Measurements from ENCODE around the gene PGC. TPM values are rescaled to one million over a fixed set of nuclear protein-coding genes. Genes with fewer than 3 reads are reported as not detected.

PGC gene
- total and polyA plus RNA-seq, 9 donors: 0.53 to 0.94 (median 0.81) TPM; not detected in 6

DNA sequence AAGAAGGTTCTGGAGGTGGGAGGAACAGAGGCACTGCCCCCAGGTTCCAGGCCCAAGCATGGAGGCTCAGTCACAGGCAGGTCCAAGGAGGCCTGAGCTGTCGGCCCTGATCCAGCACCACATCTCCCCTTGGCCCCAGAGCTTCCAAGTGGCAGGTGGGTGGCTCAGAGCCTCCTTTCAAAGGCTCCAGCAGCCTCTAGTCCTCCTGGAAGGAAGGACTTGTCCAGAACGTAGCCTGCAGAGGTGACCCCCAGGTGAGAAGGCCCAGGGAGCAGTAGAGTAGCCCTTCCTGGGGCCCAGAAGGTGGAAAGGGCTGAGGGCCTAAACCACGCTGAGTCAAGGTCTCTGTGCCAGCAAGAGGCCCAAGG is 19.5 kb downstream of the PGC start:
- H3K4me1 ChIP-seq (ENCODE audit: insufficient read depth): no peaks in the 10 kb centered on the region
- intact Hi-C loops (cut with DNase I): no loop called here
- H3K27me3 ChIP-seq: no peaks in the 10 kb centered on the region
- DNase-seq: no peak
- TF ChIP-seq CTCF (IDR thresholded peaks at IDR 0.05): no peak
- TF ChIP-seq POLR2A (IDR thresholded peaks at IDR 0.05): no peak
- TF ChIP-seq EP300 (IDR thresholded peaks at IDR 0.05): no peak
- H3K4me3 ChIP-seq: no peak overlapping the region
- H3K27ac ChIP-seq: no peak overlapping the region
- H3K36me3 ChIP-seq: no peaks in the 10 kb centered on the region
- no peaks in the 10 kb centered on the region for H3K9me3 ChIP-seq
- WGBS, 3 donors: 84 to 93% (median 88%) methylated on average over 3 of the region's 3 CpGs

DNA sequence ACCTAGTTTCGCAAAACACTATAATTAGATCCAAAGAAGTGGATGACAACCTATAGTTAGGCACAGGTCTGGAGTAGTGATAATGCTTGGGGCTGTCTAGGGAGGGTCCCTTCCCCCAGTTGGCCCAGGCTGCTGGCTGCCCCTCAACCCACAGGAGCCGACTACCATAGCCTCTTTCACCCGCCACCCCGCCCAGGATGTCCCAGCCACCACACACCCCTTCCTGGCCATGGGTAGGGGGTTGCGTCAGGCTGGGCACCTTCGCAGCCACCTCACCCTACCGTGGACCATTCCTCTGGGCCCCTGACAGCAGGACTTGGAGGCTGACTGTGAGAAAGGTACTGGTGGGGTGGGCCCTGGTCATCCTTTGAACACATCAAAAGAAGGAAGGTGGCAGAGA is 20.3 kb downstream of the PGC start:
- no peak overlapping the region for H3K27ac ChIP-seq
- WGBS, 3 donors: 82 to 91% (median 86%) methylated on average over 7 of the region's 7 CpGs
- no peak for TF ChIP-seq CTCF (IDR thresholded peaks at IDR 0.05)
- TF ChIP-seq EP300 (IDR thresholded peaks at IDR 0.05): no peak
- no peak for TF ChIP-seq POLR2A (IDR thresholded peaks at IDR 0.05)
- H3K9me3 ChIP-seq: no peaks in the 10 kb centered on the region
- intact Hi-C loops (cut with DNase I): no loop called here
- no peak for DNase-seq
- H3K36me3 ChIP-seq: no peaks in the 10 kb centered on the region
- H3K4me1 ChIP-seq (ENCODE audit: insufficient read depth): no peaks in the 10 kb centered on the region
- H3K27me3 ChIP-seq: no peaks in the 10 kb centered on the region
- H3K4me3 ChIP-seq: no peak overlapping the region

DNA sequence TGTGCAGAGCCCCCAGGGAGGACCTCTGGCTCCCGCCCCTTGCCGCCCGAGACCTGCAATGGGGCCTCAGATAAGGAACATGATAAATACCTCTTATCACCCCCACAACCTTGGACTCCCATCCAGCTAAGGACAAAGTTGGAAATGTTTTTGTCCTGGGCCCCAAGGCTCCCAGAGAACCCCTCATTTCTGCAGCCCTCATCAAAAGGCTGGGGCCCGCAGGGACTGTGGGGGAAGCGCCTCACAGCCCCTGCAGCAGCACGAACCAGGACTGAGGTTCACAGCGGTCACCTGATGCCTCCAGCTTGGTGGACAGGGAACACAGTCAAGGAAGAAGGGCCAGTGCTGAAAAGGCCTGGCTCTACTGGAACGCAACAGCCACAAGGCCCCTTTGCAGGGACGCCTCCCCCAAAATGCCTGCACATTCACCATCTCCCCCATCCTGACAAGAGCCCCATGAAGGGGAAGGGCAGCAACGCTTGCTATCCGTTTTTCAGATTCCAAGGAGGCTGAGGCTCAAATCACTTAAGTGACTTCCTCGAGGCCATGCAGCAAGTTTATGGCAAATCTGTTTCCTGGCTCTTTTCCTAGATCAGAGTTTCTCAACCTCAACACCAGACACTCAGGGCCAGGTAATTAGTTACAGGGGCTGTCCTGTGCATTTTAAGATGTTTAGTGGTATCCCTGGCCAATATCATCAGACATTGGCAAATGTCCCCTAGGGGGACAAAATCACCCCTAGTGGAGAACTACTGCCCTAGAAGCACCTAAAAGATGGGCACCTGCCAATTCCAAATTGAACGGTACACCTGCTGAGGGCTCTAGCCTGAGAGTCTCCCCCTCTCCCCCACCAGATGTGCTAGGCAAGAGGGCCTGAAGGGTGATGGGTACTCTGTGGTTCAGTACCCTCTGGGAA is 22.4 kb downstream of the PGC start:
- DNase-seq: no peak
- no peaks in the 10 kb centered on the region for H3K27me3 ChIP-seq
- intact Hi-C loops (cut with DNase I): no loop called here
- no peak for TF ChIP-seq CTCF (IDR thresholded peaks at IDR 0.05)
- no peak for TF ChIP-seq EP300 (IDR thresholded peaks at IDR 0.05)
- TF ChIP-seq POLR2A (IDR thresholded peaks at IDR 0.05): no peak
- no peaks in the 10 kb centered on the region for H3K9me3 ChIP-seq
- no peaks in the 10 kb centered on the region for H3K4me1 ChIP-seq (ENCODE audit: insufficient read depth)
- H3K27ac ChIP-seq: no peak overlapping the region
- no peak overlapping the region for H3K4me3 ChIP-seq
- 77 to 85% (median 84%) methylated on average over 13 of the region's 13 CpGs for WGBS, 3 donors
- no peaks in the 10 kb centered on the region for H3K36me3 ChIP-seq

GRCh38 chr6:41724228-41724580 is 23.0 kb downstream of the PGC start:
- TF ChIP-seq CTCF (IDR thresholded peaks at IDR 0.05) (no peak), POLR2A (IDR thresholded peaks at IDR 0.05) (no peak), EP300 (IDR thresholded peaks at IDR 0.05) (no peak)
- no peak overlapping the region for H3K27ac ChIP-seq
- H3K9me3 ChIP-seq: no peaks in the 10 kb centered on the region
- no peaks in the 10 kb centered on the region for H3K4me1 ChIP-seq (ENCODE audit: insufficient read depth)
- intact Hi-C loops (cut with DNase I): no loop called here
- no peak overlapping the region for H3K4me3 ChIP-seq
- H3K27me3 ChIP-seq: no peaks in the 10 kb centered on the region
- WGBS, 3 donors: 78 to 84% (median 79%) methylated on average over 7 of the region's 7 CpGs
- DNase-seq: no peak
- no peaks in the 10 kb centered on the region for H3K36me3 ChIP-seq

All from ovary (tissue), 9 donors.